ENCODE results near the gene USP24.
"Not testable (repeated sequence)": the region's sequence is repeated elsewhere in the genome, so short reads cannot be mapped to it uniquely, and the experiment has no call there.

The USP24 gene

DNA sequence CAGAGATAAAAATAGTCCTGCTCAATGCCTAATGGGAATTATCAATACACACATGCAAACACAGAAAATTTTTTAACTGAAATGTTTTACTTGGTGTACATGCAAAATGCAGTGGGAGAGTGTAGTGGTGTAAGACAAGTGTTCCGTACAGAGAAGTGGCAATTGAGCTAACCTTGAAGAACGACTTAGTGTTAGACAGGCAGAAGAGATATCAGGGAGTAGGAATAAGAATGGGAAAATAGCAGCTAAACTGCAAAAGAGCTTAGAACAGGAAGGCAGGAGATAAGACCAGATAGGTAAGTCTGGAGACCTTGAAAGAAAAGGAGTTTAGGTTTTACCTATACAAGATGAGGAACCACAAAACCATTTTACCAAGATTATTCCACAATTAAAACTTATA lies 9.0 kb downstream of the USP24 start:
- DNase-seq (ENCODE audit: extremely low read depth, low read depth), result no peak
- TF ChIP-seq, protein P1, sequence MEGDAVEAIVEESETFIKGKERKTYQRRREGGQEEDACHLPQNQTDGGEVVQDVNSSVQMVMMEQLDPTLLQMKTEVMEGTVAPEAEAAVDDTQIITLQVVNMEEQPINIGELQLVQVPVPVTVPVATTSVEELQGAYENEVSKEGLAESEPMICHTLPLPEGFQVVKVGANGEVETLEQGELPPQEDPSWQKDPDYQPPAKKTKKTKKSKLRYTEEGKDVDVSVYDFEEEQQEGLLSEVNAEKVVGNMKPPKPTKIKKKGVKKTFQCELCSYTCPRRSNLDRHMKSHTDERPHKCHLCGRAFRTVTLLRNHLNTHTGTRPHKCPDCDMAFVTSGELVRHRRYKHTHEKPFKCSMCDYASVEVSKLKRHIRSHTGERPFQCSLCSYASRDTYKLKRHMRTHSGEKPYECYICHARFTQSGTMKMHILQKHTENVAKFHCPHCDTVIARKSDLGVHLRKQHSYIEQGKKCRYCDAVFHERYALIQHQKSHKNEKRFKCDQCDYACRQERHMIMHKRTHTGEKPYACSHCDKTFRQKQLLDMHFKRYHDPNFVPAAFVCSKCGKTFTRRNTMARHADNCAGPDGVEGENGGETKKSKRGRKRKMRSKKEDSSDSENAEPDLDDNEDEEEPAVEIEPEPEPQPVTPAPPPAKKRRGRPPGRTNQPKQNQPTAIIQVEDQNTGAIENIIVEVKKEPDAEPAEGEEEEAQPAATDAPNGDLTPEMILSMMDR (IDR thresholded peaks at IDR 0.05; ENCODE audit: low read depth, low read length), result no peak

DNA sequence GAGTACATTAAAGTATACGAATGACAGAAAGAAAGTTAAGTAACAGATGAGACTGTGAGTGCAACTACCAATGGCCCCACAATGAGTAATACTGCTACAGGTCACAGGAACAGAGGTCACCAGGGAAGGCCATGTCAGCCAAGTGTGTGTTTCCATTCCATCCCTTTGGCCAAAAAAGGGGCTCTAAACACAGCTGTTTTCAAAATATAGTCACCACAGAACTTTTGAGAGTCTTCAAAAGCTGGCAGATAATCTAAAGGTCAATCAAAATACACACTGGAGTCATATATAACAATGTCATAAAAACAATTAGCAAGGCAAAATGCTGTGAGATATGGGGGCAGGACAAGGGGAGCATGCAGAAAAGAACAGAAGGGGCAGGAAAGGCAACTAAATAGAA lies 10.2 kb downstream of the USP24 start:
- DNase-seq (ENCODE audit: extremely low read depth, low read depth), result no peak
- TF ChIP-seq, protein P1 (IDR thresholded peaks at IDR 0.05; ENCODE audit: low read depth, low read length), result no peak

DNA sequence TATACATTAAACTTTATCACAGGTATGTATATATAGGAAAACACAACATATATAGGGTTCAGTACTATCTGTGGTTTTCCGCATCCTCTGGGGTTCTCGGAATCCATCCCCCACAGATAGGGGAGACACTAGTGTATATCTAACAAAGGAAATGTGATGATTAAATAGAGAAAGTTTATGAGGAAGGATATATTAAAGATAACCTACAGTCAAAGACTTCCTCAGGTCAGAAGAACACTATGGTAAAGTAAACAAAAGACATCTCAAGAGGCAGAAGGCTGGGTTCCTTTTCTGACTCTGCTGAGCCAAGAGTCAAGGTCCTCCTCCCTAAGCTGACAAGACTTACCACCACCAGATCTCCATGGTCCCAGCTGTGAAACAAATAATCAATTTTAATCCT lies 12.1 kb downstream of the USP24 start:
- no peak for DNase-seq (ENCODE audit: extremely low read depth, low read depth)
- TF ChIP-seq, protein P1 (IDR thresholded peaks at IDR 0.05; ENCODE audit: low read depth, low read length), result no peak

DNA sequence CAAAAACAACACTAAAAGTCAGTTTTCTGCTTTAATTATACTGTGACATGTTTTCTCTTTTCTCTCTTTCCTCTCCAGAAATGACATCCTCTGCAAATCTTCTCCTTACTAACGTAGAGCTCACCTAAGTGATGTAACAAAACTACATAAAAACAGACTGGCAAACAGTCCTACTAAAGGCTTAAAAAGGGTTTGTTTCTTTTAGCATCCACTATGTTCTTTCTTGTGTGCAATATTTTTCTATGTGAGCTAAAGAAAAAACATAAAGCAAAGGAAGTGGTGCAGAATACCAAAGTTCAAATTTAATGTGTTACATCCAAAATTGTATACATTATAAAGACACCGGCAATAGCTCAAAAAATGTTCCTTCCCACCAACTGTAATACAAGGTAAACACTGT lies 14.5 kb downstream of the USP24 start:
- TF ChIP-seq, protein P1 (IDR thresholded peaks at IDR 0.05; ENCODE audit: low read depth, low read length), result no peak
- DNase-seq (ENCODE audit: extremely low read depth, low read depth), result no peak

DNA sequence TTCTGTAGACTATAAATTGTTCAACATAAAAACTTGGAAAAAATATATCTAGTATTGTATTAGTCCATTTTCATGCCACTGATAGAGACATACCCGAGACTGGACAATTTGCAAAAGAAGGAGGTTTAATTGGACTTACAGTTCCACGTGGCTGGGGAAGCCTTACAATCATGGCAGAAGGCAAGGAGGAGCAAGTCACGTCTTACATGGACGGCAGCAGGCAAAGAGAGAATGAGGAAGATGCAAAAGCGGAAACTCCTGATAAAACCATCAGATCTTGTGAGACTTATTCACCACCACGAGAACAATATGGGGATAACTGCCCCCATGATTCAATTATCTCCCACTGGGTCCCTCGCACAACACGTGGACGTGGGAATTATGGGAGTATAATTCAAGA lies 15.4 kb downstream of the USP24 start:
- DNase-seq (ENCODE audit: extremely low read depth, low read depth), result not testable (repeated sequence)

DNA sequence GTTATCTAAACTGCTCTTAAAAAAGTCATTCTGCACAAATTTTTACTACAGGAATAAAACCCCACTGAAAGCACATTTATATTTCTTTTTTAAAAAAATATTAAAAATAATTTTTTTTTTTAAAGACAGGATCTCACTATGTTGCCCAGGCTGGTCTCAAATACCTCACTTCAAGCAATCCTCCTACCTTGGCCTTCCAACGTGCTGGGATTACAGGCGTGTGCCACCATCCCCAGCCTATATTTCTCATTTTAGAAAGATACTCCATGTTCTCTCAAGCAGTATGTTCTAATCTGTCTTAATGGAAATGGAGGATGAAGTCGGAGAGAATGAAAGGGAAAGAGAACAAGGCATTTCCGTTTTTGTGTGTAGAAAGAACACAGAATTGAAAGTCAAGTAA lies 17.1 kb downstream of the USP24 start:
- TF ChIP-seq, protein P1 (IDR thresholded peaks at IDR 0.05; ENCODE audit: low read depth, low read length), result no peak
- DNase-seq (ENCODE audit: extremely low read depth, low read depth), result no peak

DNA sequence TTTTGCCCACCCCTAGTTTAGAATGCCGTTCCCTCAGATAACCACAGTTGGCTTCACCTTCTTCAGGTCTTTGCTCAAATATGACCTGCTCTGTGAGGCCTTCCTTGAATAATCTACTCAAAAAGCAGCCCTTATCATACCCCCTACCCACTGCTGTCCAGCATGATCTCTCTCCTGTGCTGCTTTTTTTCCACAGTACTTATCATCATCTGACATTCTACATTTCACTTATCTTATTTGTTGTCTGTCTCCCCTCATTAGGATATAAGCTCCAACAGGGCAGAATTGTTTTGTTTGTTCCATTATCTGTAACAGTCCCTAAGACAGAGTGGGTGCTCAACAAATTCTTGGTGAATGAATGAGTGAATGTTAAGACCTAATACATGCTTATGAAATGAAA lies 18.1 kb downstream of the USP24 start:
- TF ChIP-seq, protein P1 (IDR thresholded peaks at IDR 0.05; ENCODE audit: low read depth, low read length), result no peak

DNA sequence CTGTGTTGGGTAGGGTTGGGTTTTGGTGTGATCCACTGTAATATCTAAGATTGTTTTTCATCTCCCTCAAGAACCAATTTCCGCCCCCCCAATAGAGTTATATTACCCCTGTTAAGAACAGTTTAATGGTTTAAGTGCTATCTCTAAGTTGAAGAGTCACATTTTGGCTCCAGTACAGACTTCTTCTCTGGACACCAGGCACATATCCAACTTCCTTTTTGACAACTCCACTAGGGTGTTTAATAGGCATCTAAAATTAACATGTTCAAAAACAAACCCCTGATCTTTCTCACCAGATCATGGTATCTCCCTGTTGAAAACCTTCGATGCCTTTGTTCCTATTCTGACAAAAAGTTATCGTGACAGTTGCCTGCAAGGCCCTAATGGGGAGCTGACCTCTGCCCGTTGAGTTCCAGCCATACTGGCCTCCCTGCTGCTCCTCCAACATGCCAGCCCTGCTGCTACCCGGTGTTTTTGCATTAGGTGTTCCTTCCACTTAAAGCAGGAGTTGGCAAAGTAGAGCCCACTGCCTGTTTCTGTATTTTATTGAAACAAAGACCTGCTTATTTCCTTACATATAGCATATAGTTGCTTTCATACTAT lies 18.6 kb downstream of the USP24 start:
- no peak for DNase-seq (ENCODE audit: extremely low read depth, low read depth)
- TF ChIP-seq, protein P1 (IDR thresholded peaks at IDR 0.05; ENCODE audit: low read depth, low read length), result no peak

More for the DNA sequence above, 18.1 kb downstream of the USP24 start:
- DNase-seq (ENCODE audit: extremely low read depth, low read depth), result no peak
